HepG2 (cell line): ENCODE measurements around the gene TBC1D22A. TPM values are rescaled to one million over a fixed set of nuclear protein-coding genes. Genes with fewer than 3 reads are reported as not detected.

ENCODE experiments used
- AGO1 ChIP-seq: fragments of 200-400 bp; formaldehyde crosslinking; IDR thresholded peaks from 2 replicates; pipeline ENCODE4 v1.6.1; 2017; ENCODE audit warnings: mild to moderate bottlenecking, low read depth, low read length, moderate library complexity; ENCODE audit not compliant: poor library complexity, severe bottlenecking
- AKAP8 ChIP-seq: sonication (generic); formaldehyde crosslinking; IDR thresholded peaks from 2 replicates; pipeline ENCODE4 v1.5.1; 2020; ENCODE audit warnings: mild to moderate bottlenecking, missing genetic modification reagents
- ARHGAP35 ChIP-seq: sonication (generic); formaldehyde crosslinking; IDR thresholded peaks from 2 replicates; pipeline ENCODE4 v1.9.0; 2022; ENCODE audit warnings: mild to moderate bottlenecking, inconsistent platforms, moderate library complexity, missing genetic modification reagents, borderline replicate concordance
- CERS6 ChIP-seq: sonication (generic); formaldehyde crosslinking; IDR thresholded peaks from 2 replicates; pipeline ENCODE4 v1.5.0; 2020; ENCODE audit warnings: missing genetic modification reagents
- CHD2 ChIP-seq: IDR thresholded peaks from 2 replicates; pipeline ENCODE4 v1.6.1; 2011; ENCODE audit warnings: low read depth, low read length, improper control_type of control experiment
- FOXJ3 ChIP-seq: sonication (generic); formaldehyde crosslinking; IDR thresholded peaks from 2 replicates; pipeline ENCODE4 v1.4.0; 2020; ENCODE audit warnings: missing genetic modification reagents, mild to moderate bottlenecking, borderline replicate concordance
- JDP2 ChIP-seq: sonication (generic); formaldehyde crosslinking; IDR thresholded peaks from 2 replicates; pipeline ENCODE4 v1.8.1; 2022; ENCODE audit warnings: missing genetic modification reagents, borderline replicate concordance
- KLF12 ChIP-seq: sonication (generic); formaldehyde crosslinking; IDR thresholded peaks from 2 replicates; pipeline ENCODE4 v1.4.0; 2020; ENCODE audit warnings: missing genetic modification reagents, borderline replicate concordance
- POLR2AphosphoS2 ChIP-seq: IDR thresholded peaks from 2 replicates; pipeline ENCODE4 v1.6.1; 2011; ENCODE audit warnings: low read depth, low read length, improper control_type of control experiment
- SIN3A ChIP-seq: IDR thresholded peaks from 2 replicates; pipeline ENCODE4 v1.6.1; 2011; ENCODE audit warnings: low read depth, mild to moderate bottlenecking, control low read depth, low read length, borderline replicate concordance
- SKI ChIP-seq: fragments of 450-650 bp; IDR thresholded peaks from one replicate; pipeline ENCODE4 v1.6.1; 2018; ENCODE audit warnings: mild to moderate bottlenecking; ENCODE audit not compliant: partially characterized antibody
- TBX2 ChIP-seq: sonication (generic); formaldehyde crosslinking; IDR thresholded peaks from 2 replicates; pipeline ENCODE4 v1.5.0; 2020; ENCODE audit warnings: missing genetic modification reagents, mild to moderate bottlenecking, borderline replicate concordance
- THAP11 ChIP-seq: IDR thresholded peaks from 2 replicates; pipeline ENCODE4 v1.6.1; 2016; ENCODE audit warnings: missing biosample characterization, missing genetic modification reagents
- WIZ ChIP-seq: sonication (generic); formaldehyde crosslinking; IDR thresholded peaks from 2 replicates; pipeline ENCODE4 v1.5.1; 2020; ENCODE audit warnings: mild to moderate bottlenecking, missing genetic modification reagents
- ZBTB8A ChIP-seq: sonication (generic); formaldehyde crosslinking; IDR thresholded peaks from 2 replicates; pipeline ENCODE4 v1.4.0; 2020; ENCODE audit warnings: mild to moderate bottlenecking, low read depth, missing genetic modification reagents, borderline replicate concordance
- ZFP62 ChIP-seq: sonication (generic); formaldehyde crosslinking; IDR thresholded peaks from 2 replicates; pipeline ENCODE4 v1.4.0; 2020; ENCODE audit warnings: missing genetic modification reagents
- ZFYVE20 ChIP-seq: sonication (generic); formaldehyde crosslinking; IDR thresholded peaks from 2 replicates; pipeline ENCODE4 v1.8.0; 2023; ENCODE audit warnings: low read depth, mild to moderate bottlenecking, moderate library complexity, missing genetic modification reagents, borderline replicate concordance
- ZNF17 ChIP-seq: sonication (generic); formaldehyde crosslinking; IDR thresholded peaks from 2 replicates; pipeline ENCODE4 v1.5.0; 2020; ENCODE audit warnings: mild to moderate bottlenecking, missing genetic modification reagents
- ZNF224 ChIP-seq: sonication (generic); formaldehyde crosslinking; IDR thresholded peaks from 2 replicates; pipeline ENCODE4 v1.5.0; 2020; ENCODE audit warnings: mild to moderate bottlenecking, missing genetic modification reagents
- ZNF383 ChIP-seq: sonication (generic); formaldehyde crosslinking; IDR thresholded peaks from 2 replicates; pipeline ENCODE4 v1.4.0; 2020; ENCODE audit warnings: missing genetic modification reagents, mild to moderate bottlenecking, borderline replicate concordance
- ZNF570 ChIP-seq: sonication (generic); formaldehyde crosslinking; IDR thresholded peaks from 2 replicates; pipeline ENCODE4 v1.4.0; 2020; ENCODE audit warnings: mild to moderate bottlenecking, missing genetic modification reagents, borderline replicate concordance
- ZNF878 ChIP-seq: sonication (generic); formaldehyde crosslinking; IDR thresholded peaks from 2 replicates; pipeline ENCODE4 v1.8.1; 2023; ENCODE audit warnings: mild to moderate bottlenecking, missing genetic modification reagents, moderate library complexity
- polyA plus RNA-seq, 8 experiments: library from polyadenylated mRNA; depleted of rRNA in 3 of 8; stranded (reverse) in 7 of 8; unstranded in 1 of 8; fragments of >200 nt; fragmentation: Illumina TruSeq in 4 of 8; extraction: Trizol in 4 of 8; gene quantifications; 2 replicates each; pipeline versions ENCODE4 v1.2.1 to v1.2.3, GENCODE V29; 2011 to 2016; ENCODE audit warnings: low read depth in 4 of 8, missing spikeins in 1 of 8, mixed read lengths in 1 of 8; ENCODE audit not compliant: insufficient read depth in 1 of 8
- total RNA-seq, 5 experiments: library from RNA; depleted of rRNA; stranded (reverse); fragments of >200 nt; fragmentation: Illumina TruSeq; extraction: Trizol; gene quantifications; 2 replicates each; pipeline ENCODE4 v1.2.3, GENCODE V29; 2016; ENCODE audit warnings: low read depth in 1 of 5
- TF ChIP-seq, protein P1 (sequence below): sonication (generic); formaldehyde crosslinking; IDR thresholded peaks from 2 replicates; pipeline ENCODE4 v1.5.0; 2020; ENCODE audit warnings: mild to moderate bottlenecking, missing genetic modification reagents
- TF ChIP-seq, protein P2 (sequence below): sonication (generic); formaldehyde crosslinking; IDR thresholded peaks from 2 replicates; pipeline ENCODE4 v1.9.0; 2021; ENCODE audit warnings: missing genetic modification reagents, mild to moderate bottlenecking, borderline replicate concordance

The TBC1D22A gene
- total and polyA plus RNA-seq, 2 of the 13 experiments (the other 11 are each of a cell fraction or from before 2014, with no cell fraction given), result 17.3 to 18.0 TPM

DNA sequence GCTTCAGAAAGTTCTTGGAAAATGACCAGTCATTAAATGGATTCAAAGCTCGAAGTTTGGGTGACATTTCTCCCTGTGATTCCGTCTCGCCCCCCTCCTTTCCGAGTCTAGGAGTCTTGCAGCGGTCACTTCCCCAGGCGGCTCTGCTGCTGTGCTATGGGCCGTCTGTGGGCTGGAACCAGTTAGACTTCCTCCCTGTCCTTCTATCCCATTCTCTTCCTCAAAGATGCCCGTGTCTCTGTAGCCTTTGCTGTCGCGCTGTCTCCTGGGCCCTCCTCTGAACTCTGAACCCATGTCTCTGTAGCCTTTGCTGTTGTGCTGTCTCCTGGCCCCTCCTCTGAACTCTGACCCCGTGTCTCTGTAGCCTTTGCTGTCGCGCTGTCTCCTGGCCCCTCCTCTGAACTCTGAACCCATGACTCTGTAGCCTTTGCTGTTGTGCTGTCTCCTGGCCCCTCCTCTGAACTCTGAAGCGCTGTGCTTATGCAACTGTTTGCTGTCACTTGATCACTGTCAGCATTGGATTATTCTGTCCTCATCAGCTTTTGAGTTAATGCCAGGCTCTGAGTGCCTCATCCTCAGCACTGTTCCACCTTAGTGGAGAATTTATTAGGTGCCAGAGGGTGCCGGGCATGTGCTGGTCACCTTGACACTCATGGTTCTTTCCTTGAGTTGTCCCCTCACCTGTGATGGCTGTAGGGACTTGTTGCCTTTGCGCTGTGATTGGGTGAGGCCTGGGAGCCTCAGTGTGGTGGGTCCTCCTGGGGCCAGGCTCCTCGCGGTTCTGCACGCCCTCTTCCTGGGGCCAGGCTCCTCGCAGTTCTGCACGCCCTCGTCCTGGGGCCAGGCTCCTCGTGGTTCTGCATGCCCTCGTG lies 173.3 kb downstream of the TBC1D22A start (continued):
- TF ChIP-seq ZBTB8A (CRISPR knock-in tag), result no peak
- TF ChIP-seq ZNF570 (CRISPR knock-in tag), result no peak
- no peak for TF ChIP-seq ZFP62
- TF ChIP-seq FOXJ3 (CRISPR knock-in tag), result peak; percentile 80; the same call in 1 of the 2 replicates
- no peak; the same call in 1 of the 2 replicates for TF ChIP-seq ZNF383 (CRISPR knock-in tag)
- TF ChIP-seq, protein P1, sequence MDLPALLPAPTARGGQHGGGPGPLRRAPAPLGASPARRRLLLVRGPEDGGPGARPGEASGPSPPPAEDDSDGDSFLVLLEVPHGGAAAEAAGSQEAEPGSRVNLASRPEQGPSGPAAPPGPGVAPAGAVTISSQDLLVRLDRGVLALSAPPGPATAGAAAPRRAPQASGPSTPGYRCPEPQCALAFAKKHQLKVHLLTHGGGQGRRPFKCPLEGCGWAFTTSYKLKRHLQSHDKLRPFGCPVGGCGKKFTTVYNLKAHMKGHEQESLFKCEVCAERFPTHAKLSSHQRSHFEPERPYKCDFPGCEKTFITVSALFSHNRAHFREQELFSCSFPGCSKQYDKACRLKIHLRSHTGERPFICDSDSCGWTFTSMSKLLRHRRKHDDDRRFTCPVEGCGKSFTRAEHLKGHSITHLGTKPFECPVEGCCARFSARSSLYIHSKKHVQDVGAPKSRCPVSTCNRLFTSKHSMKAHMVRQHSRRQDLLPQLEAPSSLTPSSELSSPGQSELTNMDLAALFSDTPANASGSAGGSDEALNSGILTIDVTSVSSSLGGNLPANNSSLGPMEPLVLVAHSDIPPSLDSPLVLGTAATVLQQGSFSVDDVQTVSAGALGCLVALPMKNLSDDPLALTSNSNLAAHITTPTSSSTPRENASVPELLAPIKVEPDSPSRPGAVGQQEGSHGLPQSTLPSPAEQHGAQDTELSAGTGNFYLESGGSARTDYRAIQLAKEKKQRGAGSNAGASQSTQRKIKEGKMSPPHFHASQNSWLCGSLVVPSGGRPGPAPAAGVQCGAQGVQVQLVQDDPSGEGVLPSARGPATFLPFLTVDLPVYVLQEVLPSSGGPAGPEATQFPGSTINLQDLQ (CRISPR knock-in tag), result no peak
- no peak; the same call in 1 of the 2 replicates for TF ChIP-seq KLF12 (CRISPR knock-in tag)
- no peak for TF ChIP-seq ZNF224 (CRISPR knock-in tag)
- no peak for TF ChIP-seq ZNF17
- TF ChIP-seq AKAP8 (CRISPR knock-in tag), result peak; percentile 81
- TF ChIP-seq CHD2, result no peak; the same call in 1 of the 2 replicates
- TF ChIP-seq THAP11 (CRISPR knock-in tag), result peak; percentile 71
- TF ChIP-seq POLR2AphosphoS2, result no peak
- no peak for TF ChIP-seq AGO1
- peak; percentile 78 for TF ChIP-seq TBX2 (CRISPR knock-in tag)
- TF ChIP-seq ZFYVE20 (CRISPR knock-in tag), result no peak
- TF ChIP-seq SKI, result peak; percentile 86
- TF ChIP-seq CERS6 (CRISPR knock-in tag), result no peak
- no peak; the same call in 1 of the 2 replicates for TF ChIP-seq ARHGAP35 (CRISPR knock-in tag)
- 0 out of 2 replicates have a peak, but pooled peaks have one; percentile 66 for TF ChIP-seq ZNF878 (CRISPR knock-in tag)
- TF ChIP-seq SIN3A, result 0 out of 2 replicates have a peak, but pooled peaks have one; percentile 68
- no peak for TF ChIP-seq JDP2
- TF ChIP-seq WIZ, result no peak
- TF ChIP-seq, protein P2, sequence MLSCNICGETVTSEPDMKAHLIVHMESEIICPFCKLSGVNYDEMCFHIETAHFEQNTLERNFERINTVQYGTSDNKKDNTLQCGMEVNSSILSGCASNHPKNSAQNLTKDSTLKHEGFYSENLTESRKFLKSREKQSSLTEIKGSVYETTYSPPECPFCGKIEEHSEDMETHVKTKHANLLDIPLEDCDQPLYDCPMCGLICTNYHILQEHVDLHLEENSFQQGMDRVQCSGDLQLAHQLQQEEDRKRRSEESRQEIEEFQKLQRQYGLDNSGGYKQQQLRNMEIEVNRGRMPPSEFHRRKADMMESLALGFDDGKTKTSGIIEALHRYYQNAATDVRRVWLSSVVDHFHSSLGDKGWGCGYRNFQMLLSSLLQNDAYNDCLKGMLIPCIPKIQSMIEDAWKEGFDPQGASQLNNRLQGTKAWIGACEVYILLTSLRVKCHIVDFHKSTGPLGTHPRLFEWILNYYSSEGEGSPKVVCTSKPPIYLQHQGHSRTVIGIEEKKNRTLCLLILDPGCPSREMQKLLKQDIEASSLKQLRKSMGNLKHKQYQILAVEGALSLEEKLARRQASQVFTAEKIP (CRISPR knock-in tag), result no peak
